Stimulated activated CD8-positive, alpha-beta memory T cell treated with anti-CD3 and anti-CD28 coated beads, Interleukin-15, amount 100 ng/mL, for 24 hours (primary cell): Measurements from ENCODE around the gene UPB1.
"Not testable (repeated sequence)": the region's sequence is repeated elsewhere in the genome, so short reads cannot be mapped to it uniquely, and the experiment has no call there.

Experiments
- DNase-seq: peaks from one replicate; pipeline ENCODE4 v3.0.0-alpha.2; 2020; ENCODE audit warnings: low read depth

UPB1 gene

GRCh38 chr22:24482575-24482974, 12.6 kb upstream of the UPB1 start:
- no peak for DNase-seq

GRCh38 chr22:24482998-24483397, 12.1 kb upstream of the UPB1 start:
- no peak for DNase-seq

GRCh38 chr22:24483976-24484545, 11.1 kb upstream of the UPB1 start:
- no peak for DNase-seq

- DNase-seq, result no peak
Observed at GRCh38 chr22:24485170-24485569, 10.0 kb upstream of the UPB1 start.

GRCh38 chr22:24485608-24486007, 9.5 kb upstream of the UPB1 start:
- DNase-seq, result no peak

- DNase-seq, result no peak
Observed at GRCh38 chr22:24486501-24486921, 8.6 kb upstream of the UPB1 start.

GRCh38 chr22:24489011-24489410, 6.1 kb upstream of the UPB1 start:
- no peak for DNase-seq

- not testable (repeated sequence) for DNase-seq
Observed at GRCh38 chr22:24489434-24489833, 5.7 kb upstream of the UPB1 start.

GRCh38 chr22:24492391-24492790, 2.7 kb upstream of the UPB1 start:
- DNase-seq, result no peak

GRCh38 chr22:24494167-24494527, 985 bp upstream of the UPB1 start:
- DNase-seq, result no peak

- no peak for DNase-seq
Observed at GRCh38 chr22:24495365-24495675, 188 bp downstream of the UPB1 start.

GRCh38 chr22:24496234-24496633, 1.1 kb downstream of the UPB1 start:
- DNase-seq, result no peak

GRCh38 chr22:24496661-24497060, 1.5 kb downstream of the UPB1 start:
- DNase-seq, result no peak

GRCh38 chr22:24497841-24498258, 2.7 kb downstream of the UPB1 start:
- no peak for DNase-seq

GRCh38 chr22:24498824-24499223, 3.7 kb downstream of the UPB1 start:
- no peak for DNase-seq

GRCh38 chr22:24499706-24500276, 4.7 kb downstream of the UPB1 start:
- DNase-seq, result no peak

- DNase-seq, result no peak
Observed at GRCh38 chr22:24500277-24500820, 5.2 kb downstream of the UPB1 start.

GRCh38 chr22:24501301-24502005, 6.3 kb downstream of the UPB1 start:
- no peak for DNase-seq

- DNase-seq, result no peak
Observed at GRCh38 chr22:24502034-24502433, 6.9 kb downstream of the UPB1 start.

- DNase-seq, result no peak
Observed at GRCh38 chr22:24502541-24502940, 7.4 kb downstream of the UPB1 start.

GRCh38 chr22:24503137-24503842, 8.2 kb downstream of the UPB1 start:
- peak; percentile 29 for DNase-seq

- DNase-seq, result no peak
Observed at GRCh38 chr22:24503843-24504338, 8.8 kb downstream of the UPB1 start.

- DNase-seq, result no peak
Observed at GRCh38 chr22:24504540-24504939, 9.4 kb downstream of the UPB1 start.
